HG03175 (cell line): ENCODE data around the gene ARHGAP22.

Experiments used
- ATAC-seq: cut with Tn5 transposase; IDR thresholded peaks from one replicate; pipeline ENCODE4 v1.9.1; 2021; ENCODE audit warnings: mild to moderate bottlenecking, moderate library complexity; ENCODE audit not compliant: unreplicated experiment

ARHGAP22 gene

GRCh38 chr10:48501787-48502771 is 102.8 kb downstream of the ARHGAP22 start:
- ATAC-seq = no peak

DNA sequence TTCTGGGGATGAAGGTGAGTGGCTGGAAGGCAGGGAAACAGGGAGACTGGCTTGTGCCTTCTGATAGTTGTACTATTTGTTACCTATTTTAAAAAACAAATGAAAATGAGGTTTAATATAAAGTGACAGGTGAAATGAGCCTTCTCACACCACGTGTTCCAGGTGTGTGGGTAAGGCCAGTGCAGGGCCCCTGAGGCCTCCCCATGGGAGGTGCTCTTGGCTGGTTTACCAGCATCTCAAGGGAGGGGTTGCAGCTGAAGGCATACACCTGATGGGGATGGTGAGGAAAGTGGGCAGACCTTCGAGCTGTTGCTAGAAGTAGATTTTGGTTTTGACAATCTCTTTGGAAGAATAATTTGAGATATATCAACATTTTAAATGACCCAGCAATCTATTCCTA is 103.6 kb downstream of the ARHGAP22 start:
- no peak for ATAC-seq

DNA sequence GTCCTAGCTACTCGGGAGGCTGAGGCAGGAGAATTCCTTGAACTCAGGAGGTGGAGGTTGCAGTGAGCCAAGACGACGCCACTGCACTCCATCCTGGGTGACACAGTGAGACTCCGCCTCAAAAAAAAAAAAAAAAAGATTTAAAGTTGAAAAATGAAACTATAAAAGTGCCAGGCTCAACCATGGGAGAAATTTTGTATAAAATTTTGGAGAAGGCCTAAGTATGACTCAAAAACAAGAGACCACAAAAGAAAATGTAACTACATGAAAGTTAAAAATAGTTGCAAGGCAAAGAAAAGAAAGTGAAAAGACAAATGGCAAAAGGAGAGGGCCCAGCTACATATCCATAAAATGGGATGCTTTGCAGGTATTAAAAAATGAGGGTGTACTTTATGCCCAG is 104.1 kb downstream of the ARHGAP22 start:
- no peak for ATAC-seq

GRCh38 chr10:48498940-48499510 is 105.8 kb downstream of the ARHGAP22 start:
- no peak for ATAC-seq

DNA sequence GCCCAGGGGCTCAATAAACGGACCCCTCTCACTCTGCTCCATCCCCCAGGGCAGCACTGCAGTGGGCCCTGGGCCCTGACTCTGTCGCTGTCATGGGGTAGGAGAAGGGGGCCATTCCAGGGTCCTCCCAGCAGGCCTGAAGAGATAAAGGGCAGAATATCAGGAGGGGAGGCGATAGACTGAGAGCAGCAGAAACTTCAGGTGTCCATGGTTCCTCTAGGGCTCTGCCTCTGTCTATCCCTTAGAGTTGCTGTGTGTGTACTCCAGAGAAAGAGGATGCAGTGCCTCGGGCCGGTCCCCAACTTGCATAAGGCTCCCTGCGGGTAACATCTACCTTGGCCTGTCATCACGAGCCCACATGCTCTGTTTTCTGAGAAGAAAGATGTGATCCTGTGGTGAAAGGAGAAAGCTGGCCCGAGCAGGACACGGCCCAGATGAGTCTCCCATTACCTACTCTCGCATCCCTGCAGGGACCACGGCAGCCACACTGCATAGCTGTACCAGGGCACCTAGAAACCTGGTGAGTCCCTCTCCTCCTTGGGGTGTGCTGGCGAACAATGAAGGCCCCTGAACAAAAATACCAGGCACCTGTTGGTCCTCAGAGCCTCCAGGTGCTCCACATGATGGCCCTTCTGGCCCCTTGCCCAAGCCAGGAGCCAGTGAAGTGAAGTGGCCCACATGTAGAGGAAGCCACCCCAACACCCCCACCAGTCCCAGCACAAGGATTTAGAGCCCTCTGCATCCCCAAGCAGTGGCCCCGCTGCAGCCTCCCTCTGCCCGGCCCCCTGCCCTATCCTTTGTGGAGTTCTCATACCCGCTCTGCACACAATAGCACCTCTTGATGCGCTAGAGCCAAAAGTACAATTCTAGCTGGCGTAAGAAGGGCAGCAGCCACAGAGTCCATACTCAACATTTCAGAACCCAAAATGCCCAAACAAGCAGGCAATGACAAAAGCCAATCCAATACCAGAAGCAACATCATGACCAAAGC is 106.8 kb downstream of the ARHGAP22 start:
- no peak for ATAC-seq

DNA sequence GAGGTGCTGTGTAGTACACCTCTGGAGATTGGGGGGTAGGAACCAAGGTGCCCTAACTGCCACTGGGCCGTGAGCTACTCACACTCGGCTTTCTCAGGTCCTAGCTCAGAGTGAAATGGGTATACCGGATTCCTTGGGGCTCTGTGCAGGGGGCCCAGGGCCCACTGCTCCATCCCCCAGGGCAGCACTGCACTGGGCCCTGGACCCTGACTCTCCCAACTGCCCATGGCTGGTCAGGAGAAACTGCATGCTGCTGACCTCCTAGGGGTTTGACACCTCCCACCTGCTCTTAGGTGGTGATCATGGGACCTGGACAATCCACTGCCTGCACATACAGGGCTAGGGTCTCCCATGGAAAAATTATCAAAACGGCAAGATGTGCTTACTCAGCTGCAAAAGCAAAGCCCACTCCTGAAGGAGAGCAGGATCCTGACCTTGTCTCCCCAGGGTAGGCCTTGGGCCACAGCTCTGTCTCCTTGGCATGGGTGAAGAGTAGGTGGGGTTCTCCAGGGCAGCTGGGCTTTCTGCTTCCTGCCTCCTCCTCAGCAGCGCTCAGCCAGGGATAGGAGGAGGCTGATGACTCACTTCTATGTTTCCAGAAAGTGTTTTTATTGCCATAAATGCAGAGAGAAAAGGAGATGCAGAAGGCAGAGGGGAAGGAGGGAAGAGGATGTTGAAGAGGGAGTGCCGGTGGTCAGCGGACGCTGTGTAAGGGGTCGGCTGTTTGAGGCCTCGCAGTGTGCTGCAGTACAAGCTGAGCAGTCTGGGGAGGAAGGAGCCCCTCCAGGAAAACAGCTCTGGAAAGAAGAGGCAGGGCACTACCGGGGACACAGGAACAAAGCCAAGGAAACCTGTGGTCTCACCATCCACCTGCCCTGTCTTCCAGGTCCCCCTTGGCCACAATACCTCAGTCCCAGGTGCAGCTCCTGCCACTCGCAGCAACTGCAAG is 107.8 kb downstream of the ARHGAP22 start:
- ATAC-seq = no peak

DNA sequence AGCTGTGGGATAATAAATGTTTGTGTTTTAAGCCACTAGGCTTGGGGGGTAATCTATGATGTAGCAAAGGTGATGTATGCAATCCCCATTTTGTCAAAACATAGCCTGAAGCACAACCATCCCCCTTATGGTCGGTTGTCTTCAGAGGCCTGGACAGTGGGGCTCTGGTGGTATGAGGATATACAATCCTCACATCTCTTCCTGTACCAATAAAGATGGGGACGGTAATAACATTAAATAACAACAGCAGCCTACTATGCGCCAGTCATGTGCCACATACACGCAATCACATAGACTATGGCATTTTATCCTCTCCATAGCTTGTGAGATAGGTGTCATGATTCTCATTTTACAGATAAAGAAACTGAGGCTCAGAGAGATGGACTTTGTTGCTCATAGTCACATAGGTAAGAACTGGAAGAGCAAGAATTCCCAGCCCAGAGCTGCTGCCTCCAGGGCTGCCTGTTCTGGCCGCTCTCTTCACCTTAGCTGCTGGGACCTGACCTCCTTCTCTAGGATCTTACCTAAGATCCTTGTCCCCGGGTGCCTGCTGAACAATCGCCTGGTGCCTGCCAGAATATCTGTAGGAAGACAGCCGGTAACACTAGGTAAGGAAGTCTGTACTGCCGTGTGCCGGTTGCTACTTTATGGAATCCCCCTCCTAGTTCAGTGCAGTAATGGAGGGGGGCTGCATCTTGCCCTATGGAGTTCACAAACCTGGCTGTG is 108.6 kb downstream of the ARHGAP22 start:
- no peak for ATAC-seq

- no peak for ATAC-seq
Observed at GRCh38 chr10:48495282-48496045, 109.4 kb downstream of the ARHGAP22 start.

DNA sequence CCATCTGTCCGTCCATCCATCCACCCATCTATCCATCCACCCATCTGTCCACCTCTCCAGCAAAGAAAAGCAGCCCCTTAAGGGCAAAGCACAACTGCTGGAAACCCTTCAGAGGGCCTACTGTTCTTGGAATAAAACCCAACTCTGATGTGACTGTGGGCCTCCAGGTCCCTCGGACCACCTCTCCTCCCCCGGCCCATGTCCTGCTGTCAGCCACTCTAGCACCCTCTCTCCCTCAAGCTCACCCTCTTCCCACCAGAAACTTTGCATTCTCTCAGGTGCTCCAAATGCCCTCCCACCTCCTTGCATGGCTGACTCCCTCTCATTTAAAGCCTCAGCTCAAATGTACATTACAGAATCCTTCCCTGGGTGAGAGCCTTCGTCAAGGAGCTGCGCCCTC is 110.3 kb downstream of the ARHGAP22 start:
- no peak for ATAC-seq

DNA sequence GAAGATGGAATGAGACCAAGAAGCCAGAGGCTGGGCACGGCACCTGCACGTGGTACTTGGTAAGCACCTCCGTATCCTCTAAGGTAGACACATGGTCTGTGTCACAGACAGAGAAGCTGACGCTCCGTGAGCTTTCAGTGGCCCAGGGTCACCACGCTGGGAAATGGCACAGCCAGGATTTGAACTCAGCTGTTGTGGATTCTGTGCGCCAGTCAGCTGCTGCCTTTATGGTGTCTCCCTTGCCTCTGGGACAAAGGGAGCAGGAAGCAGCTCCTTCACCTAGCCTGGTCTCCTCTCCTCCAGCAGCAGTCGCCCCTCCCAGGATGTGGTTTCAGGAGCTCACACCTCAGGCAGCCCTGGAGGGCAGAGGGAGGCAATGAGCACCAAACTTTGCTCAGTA is 110.8 kb downstream of the ARHGAP22 start:
- no peak for ATAC-seq

GRCh38 chr10:48493083-48493871 is 111.6 kb downstream of the ARHGAP22 start:
- ATAC-seq = no peak

- no peak for ATAC-seq
Observed at GRCh38 chr10:48492201-48492600, 112.7 kb downstream of the ARHGAP22 start.

DNA sequence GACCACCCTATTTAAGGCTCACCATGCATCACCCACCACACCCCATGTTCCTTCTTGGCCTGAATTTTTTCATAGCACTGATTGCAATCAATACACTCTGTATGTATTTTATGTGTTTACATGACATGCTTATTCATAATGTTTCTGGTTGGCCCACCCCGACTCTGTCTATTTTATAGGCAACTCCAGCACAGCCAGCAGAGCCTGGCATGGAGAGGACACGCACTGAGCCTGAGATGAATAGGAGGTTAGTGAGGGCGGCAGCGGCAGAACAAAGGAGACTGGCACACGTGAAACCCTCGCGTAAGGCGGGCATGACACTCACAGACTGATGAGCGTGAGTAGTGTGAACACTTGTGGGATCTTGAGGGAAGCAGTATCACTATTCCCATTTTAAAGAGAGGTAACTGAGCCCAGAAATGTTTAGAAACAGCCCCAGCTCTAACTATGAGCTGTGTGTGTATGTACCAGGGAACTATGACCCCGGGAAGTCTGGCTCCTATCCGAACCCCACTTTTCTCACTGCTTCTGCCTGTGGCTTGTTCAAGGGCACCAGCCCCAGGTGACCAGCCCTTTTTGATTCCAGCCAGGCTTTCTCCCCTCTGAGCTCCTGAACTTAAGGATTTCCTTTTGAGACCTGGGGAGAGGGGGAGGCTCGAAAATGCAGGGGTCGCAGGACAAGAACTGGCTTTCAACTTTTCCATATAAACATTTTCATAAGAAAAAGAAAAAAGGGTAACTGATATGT is 113.3 kb downstream of the ARHGAP22 start:
- ATAC-seq = no peak

DNA sequence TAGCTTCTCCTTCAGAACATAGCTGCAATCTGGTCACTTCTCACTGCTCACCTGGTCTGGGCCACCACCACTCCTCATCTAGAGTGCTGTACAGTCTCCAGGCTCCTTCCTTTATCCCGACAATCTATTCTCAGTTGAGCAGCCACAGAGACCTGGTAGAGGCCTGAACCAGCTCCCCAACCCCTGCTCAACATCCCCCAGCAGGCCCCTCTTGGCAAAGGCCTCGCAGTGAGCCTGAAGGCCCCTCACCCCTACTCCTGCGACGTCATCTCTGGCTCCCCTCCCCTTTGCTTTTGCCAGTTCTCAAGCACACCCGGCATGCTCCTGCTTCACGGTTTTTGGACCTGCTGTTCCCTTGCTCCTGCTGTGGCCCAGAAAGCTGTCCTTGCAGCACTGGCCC is 113.9 kb downstream of the ARHGAP22 start:
- no peak for ATAC-seq

- ATAC-seq = no peak
Observed at GRCh38 chr10:48490571-48490940, 114.3 kb downstream of the ARHGAP22 start.

GRCh38 chr10:48489099-48489498 is 115.8 kb downstream of the ARHGAP22 start:
- no peak for ATAC-seq

GRCh38 chr10:48487244-48487643 is 117.6 kb downstream of the ARHGAP22 start:
- no peak for ATAC-seq
